Measurements from ENCODE around the gene ATG12.

- TF ChIP-seq CTCF (IDR thresholded peaks at IDR 0.05) (no peak), POLR2A (IDR thresholded peaks at IDR 0.05) (no peak)
Observed at GRCh38 chr5:115857626-115858349, 16.4 kb upstream of the ATG12 start.
